Smooth muscle cell (in vitro differentiated cells): ENCODE data around the gene LPIN2. TPM values are rescaled to one million over a fixed set of nuclear protein-coding genes. Genes with fewer than 3 reads are reported as not detected.
A peak's percentile ranks its signal among the peaks of the same experiment; 100 is the strongest.
"Not testable (repeated sequence)": the region's sequence is repeated elsewhere in the genome, so short reads cannot be mapped to it uniquely, and the experiment has no call there.

Experiments
- DNase-seq: peaks from one replicate; lab custom pipeline; 2025; ENCODE audit not compliant: unreplicated experiment; lab: John Stamatoyannopoulos, UW
- H2AFZ ChIP-seq: fragments of 200-600 bp; sonication (generic); 2 replicates; pipeline ENCODE4 v1.6.0; 2016; ENCODE audit warnings: antibody characterized with exemption, low read depth, mild to moderate bottlenecking
- H3F3A ChIP-seq: fragments of 200-600 bp; sonication (generic); 2 replicates; pipeline ENCODE4 v1.6.0; 2017; ENCODE audit warnings: antibody characterized with exemption, low read depth
- H3K27ac ChIP-seq: fragments of 200-600 bp; sonication (generic); 2 replicates; pipeline ENCODE4 v1.5.1; 2016; ENCODE audit warnings: low read depth, mild to moderate bottlenecking
- H3K27me3 ChIP-seq: fragments of 200-600 bp; sonication (generic); 2 replicates; pipeline ENCODE4 v1.6.1; 2016; ENCODE audit warnings: low read depth, mild to moderate bottlenecking
- H3K36me3 ChIP-seq: fragments of 200-600 bp; sonication (generic); 2 replicates; pipeline ENCODE4 v1.5.1; 2016; ENCODE audit warnings: low read depth
- H3K4me1 ChIP-seq: fragments of 200-600 bp; sonication (generic); 2 replicates; pipeline ENCODE4 v1.5.1; 2016; ENCODE audit warnings: low read depth
- H3K4me2 ChIP-seq: fragments of 200-600 bp; sonication (generic); 2 replicates; pipeline ENCODE4 v1.6.0; 2016; ENCODE audit warnings: mild to moderate bottlenecking
- H3K4me3 ChIP-seq: fragments of 200-600 bp; sonication (generic); 2 replicates; pipeline ENCODE4 v1.5.1; 2016; ENCODE audit warnings: mild to moderate bottlenecking
- H3K79me2 ChIP-seq: fragments of 200-600 bp; sonication (generic); 2 replicates; pipeline ENCODE4 v1.6.0; 2016; ENCODE audit warnings: low read depth, mild to moderate bottlenecking
- H3K9ac ChIP-seq: fragments of 200-600 bp; sonication (generic); 2 replicates; pipeline ENCODE4 v1.6.0; 2016; ENCODE audit warnings: low read depth
- H3K9me3 ChIP-seq: fragments of 200-600 bp; sonication (generic); replicated peaks from 2 replicates; pipeline ENCODE4 v1.5.1; 2016; ENCODE audit warnings: low read depth
- H4K20me1 ChIP-seq: fragments of 200-600 bp; sonication (generic); 2 replicates; pipeline ENCODE4 v1.6.0; 2016; ENCODE audit warnings: low read depth
- WGBS: methylation state at CpG from one replicate; pipeline ENCODE4 v1.1.7; 2016; ENCODE audit warnings: low lambda C conversion rate; 5-methylcytosine and 5-hydroxymethylcytosine counted together
- polyA plus RNA-seq: library from polyadenylated mRNA; unstranded; fragments of >200 nt; fragmentation: Nextera tagmentation; extraction: Ambion mirVana; gene quantifications from 2 replicates; pipeline ENCODE4 v1.2.1, GENCODE V29; 2016
- total RNA-seq: library from RNA; depleted of rRNA; stranded (reverse); fragments of >200 nt; gene quantifications from 2 replicates; pipeline ENCODE4 v1.2.3, GENCODE V29; 2014
- TF ChIP-seq, protein P1 (sequence below): fragments of 200-600 bp; sonication (generic); IDR thresholded peaks from 2 replicates; pipeline ENCODE4 v1.5.1; 2017; ENCODE audit warnings: borderline replicate concordance, mild to moderate bottlenecking, antibody characterized with exemption; ENCODE audit not compliant: insufficient read depth, poor library complexity, severe bottlenecking

The LPIN2 gene
- total and polyA plus RNA-seq, 2 experiments from 2014 or later = 15.4 to 20.0 TPM

DNA sequence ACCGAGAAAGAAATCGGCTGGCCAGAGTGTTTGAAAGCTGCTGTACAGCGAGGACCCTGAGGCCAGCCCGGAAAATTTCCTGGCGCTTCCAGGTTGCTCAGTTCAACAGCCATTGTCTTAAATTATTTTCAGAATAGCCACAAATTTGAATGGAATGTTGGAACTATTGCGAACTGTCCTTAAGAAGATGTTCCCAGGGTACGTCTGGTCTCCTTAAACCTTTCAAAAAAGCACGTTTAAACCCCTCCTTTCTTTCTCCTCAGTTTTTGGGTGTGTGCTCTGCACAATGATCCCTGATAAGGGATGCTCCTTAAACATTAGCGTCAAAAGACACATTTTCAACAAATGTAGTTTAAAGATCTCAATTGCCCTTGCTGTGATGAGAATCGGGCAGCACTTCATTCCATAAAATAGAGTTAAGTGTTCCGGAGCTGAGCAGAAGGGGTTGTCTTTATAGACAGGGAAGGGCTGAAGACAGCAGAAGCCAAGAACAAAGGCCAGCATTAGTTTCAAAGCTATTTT lies 14.5 kb upstream of the LPIN2 start:
- Histone ChIP-seq H3K4me1 (peaks cover 14% of the 10 kb centered on the region), H3K9ac (no peak overlapping the region), H4K20me1 (no peaks in the 10 kb centered on the region), H2AFZ (peak overlapping the region; percentile 69), H3K9me3 (no peaks in the 10 kb centered on the region), H3K4me3 (no peak overlapping the region), H3K27ac (no peak overlapping the region), H3K4me2 (no peak overlapping the region), H3K79me2 (no peaks in the 10 kb centered on the region), H3K36me3 (no peaks in the 10 kb centered on the region), H3F3A (peaks cover 5% of the 10 kb centered on the region), H3K27me3 (no peaks in the 10 kb centered on the region)
- TF ChIP-seq, protein P1, sequence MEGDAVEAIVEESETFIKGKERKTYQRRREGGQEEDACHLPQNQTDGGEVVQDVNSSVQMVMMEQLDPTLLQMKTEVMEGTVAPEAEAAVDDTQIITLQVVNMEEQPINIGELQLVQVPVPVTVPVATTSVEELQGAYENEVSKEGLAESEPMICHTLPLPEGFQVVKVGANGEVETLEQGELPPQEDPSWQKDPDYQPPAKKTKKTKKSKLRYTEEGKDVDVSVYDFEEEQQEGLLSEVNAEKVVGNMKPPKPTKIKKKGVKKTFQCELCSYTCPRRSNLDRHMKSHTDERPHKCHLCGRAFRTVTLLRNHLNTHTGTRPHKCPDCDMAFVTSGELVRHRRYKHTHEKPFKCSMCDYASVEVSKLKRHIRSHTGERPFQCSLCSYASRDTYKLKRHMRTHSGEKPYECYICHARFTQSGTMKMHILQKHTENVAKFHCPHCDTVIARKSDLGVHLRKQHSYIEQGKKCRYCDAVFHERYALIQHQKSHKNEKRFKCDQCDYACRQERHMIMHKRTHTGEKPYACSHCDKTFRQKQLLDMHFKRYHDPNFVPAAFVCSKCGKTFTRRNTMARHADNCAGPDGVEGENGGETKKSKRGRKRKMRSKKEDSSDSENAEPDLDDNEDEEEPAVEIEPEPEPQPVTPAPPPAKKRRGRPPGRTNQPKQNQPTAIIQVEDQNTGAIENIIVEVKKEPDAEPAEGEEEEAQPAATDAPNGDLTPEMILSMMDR = no peak
- WGBS = 67% methylated on average over 11 of the region's 11 CpGs
- DNase-seq = no peak

DNA sequence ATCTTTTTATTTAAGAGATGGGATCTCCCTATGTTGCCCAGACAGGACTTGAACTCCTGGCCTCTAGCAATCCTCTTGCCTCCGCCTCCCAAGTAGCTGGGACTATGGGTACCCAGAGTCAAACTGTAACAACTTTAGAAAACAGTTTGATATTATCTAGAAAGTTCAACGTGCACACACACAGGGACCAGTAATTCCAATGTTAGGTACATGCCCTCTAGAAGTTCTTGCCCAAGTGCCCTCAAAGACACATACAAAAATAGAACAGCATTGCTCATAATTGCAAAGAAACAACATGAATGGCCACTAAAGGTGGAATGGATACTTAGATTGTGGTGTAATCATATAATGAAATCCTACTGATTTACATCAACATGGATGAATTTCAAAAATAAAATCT lies 12.6 kb upstream of the LPIN2 start:
- TF ChIP-seq, protein P1 = no peak
- no peak for DNase-seq
- Histone ChIP-seq H3K36me3 (no peaks in the 10 kb centered on the region), H3K9ac (no peak overlapping the region), H3K9me3 (no peaks in the 10 kb centered on the region), H3K4me1 (peaks cover 14% of the 10 kb centered on the region), H3K4me2 (no peak overlapping the region), H4K20me1 (no peaks in the 10 kb centered on the region), H2AFZ (no peak overlapping the region), H3K4me3 (no peak overlapping the region), H3K27me3 (no peaks in the 10 kb centered on the region), H3F3A (peaks cover 5% of the 10 kb centered on the region), H3K27ac (no peak overlapping the region), H3K79me2 (no peaks in the 10 kb centered on the region)
- WGBS = 98% methylated on average over 2 of the region's 2 CpGs

DNA sequence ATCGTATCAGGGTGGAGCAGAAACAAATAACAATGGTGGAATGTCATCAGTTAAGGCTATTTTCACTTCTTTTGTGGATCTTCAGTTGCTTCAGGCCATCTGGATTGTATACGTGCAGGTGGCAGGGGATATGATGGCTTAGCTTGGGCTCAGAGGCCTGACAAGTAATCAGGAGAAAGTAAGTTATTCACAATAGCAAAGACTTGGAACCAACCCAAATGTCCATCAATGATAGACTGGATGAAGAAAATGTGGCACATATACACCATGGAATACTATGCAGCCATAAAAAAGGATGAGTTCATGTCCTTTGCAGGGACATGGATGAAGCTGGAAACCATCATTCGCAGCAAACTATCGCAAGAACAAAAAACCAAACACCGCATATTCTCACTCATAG lies 10.7 kb upstream of the LPIN2 start:
- 100% methylated on average over 5 of the region's 5 CpGs for WGBS
- H3K9me3 ChIP-seq, H3K4me1 ChIP-seq, H2AFZ ChIP-seq, H3K27me3 ChIP-seq, H4K20me1 ChIP-seq, H3K9ac ChIP-seq, DNase-seq, H3K27ac ChIP-seq, H3F3A ChIP-seq, H3K4me3 ChIP-seq, H3K4me2 ChIP-seq, H3K79me2 ChIP-seq, H3K36me3 ChIP-seq: not testable (repeated sequence)

DNA sequence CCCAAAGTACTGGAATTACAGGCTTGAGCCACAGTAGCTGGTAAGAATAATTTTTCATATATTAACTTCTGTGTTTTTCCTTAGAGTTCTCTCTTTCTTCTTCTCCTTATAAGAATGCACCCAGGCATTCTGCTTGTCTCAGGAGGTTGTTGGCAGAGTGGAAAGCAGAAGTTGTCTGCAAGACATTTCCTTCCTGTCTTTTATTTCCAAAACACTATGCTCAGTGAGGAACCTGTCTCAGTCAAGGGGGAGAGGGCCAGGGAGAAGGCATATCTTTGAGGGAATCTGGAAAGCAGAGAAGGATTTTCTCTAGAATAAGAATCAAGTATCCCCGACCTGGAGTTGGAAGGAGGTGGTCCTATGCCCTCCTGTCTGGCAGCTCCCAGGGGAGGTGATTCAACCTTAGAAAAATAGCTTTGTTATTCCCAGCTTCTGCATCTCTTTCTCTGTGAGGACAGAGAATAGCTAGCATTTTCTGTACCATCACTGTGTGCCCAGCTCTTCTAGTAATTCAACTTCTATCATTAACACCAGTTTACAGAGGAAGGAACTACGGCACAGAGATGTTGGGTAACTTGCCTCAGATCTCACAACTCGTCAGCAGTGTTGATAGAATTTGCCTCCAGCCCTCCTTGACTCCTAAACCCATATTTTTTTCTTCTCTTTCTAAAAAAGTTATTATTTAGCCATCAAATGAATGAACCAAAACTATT lies 3.8 kb upstream of the LPIN2 start:
- Histone ChIP-seq H3K27me3 (no peaks in the 10 kb centered on the region), H3K9ac (no peak overlapping the region), H3K4me2 (no peak overlapping the region), H3K4me3 (no peak overlapping the region), H4K20me1 (peaks cover 3% of the 10 kb centered on the region), H3K9me3 (no peaks in the 10 kb centered on the region), H3K4me1 (peaks cover 3% of the 10 kb centered on the region), H3F3A (no peaks in the 10 kb centered on the region), H2AFZ (no peak overlapping the region), H3K27ac (no peak overlapping the region), H3K36me3 (no peaks in the 10 kb centered on the region), H3K79me2 (peaks cover 8% of the 10 kb centered on the region)
- TF ChIP-seq, protein P1 = no peak
- 57% methylated on average over 3 of the region's 3 CpGs for WGBS
- DNase-seq = no peak
